ENCODE measurements around the gene PRIMPOL.
"Not testable (repeated sequence)": the region's sequence is repeated elsewhere in the genome, so short reads cannot be mapped to it uniquely, and the experiment has no call there.

Gene PRIMPOL

DNA sequence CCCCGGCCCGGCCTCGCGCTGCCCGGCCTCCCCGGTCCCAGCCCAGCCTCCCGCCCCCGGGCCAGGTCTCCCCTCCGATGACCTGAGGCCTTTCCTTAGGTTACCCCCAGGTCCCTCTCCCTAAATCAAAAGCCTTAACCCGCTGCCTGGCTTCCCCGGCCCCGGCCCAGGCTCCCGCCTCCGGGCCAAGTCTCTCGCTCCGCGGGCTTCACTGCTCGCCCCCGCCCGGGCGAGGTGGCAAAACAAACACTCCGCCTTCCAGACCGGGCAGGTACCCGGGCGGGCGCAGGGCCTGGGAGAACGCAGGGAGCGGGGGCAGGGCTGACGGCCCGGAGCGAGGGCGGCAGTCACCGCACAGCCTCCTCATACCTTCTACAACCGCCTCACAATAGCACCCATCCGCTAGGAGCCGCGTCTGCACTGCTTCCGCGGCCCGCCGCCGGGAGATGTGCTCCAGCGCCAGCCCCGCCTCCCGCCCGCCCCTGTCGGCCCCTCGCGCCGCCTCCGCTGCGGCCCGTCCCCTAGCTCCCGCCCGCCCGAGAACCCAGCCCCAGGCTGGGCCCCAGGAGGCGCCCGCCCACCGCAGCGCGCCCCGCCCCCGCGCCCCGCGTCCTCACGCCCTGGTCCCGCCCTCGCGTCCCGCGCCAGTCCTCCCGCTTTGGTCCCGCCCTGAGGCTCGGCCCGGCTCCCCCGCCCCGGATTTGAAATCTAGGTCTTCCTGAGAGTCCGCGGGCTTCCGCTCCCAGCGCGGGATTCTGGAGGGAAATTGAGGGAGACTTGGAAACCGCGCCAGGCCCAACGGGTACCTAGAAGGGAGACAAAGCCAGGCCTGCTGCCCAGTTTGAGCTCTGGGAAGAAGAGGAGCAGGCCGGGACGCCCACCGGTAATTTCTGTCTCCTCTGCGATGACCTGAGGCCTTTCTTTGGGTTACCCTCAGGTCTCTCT is at the start of gene PRIMPOL, which contains the start of gene CASP3:
Gene PRIMPOL (plus strand): TSS at position 713 of the 945 bp plus-strand sequence. CDS start 7,403 bp downstream, outside the sequence.
Gene CASP3 (minus strand): TSS at position 422 of the 945 bp plus-strand sequence. CDS start 10,994 bp downstream, outside the sequence.
- DNase-seq, result peak; percentile 33

DNA sequence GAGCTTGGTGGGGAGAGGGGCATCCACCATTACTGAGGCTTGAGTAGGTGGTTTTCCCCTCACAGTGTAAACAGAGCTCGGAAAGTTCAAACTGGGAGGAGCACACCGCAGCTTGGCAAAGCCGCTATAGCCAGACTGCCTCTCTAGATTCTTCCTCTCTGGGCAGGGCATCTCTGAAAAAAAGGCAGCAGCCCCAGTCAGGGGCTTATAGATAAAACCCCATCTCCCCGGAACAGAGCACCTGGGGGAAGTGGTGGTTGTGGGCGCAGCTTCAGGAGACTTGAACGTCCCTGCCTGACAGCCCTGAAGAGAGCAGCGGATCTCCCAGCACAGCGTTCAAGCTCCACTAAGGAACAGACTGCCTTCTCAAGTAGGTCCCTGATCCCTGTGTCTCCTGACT is 48.6 kb upstream of the PRIMPOL start:
- DNase-seq, result not testable (repeated sequence)

DNA sequence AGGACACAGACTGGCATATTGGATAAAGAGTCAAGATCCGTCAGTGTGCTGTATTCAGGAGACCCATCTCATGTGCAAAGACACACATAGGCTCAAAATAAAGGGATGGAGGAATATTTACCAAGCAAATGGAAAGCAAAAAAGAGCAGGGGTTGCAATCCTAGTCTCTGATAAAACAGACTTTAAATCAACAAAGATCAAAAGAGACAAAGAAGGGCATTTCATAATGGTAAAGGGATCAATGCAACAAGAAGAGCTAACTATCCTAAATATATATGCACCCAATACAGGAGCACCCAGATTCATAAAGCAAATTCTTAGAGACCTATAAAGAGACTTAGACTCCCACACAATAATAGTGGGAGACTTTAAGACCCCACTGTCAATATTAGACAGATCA is 46.7 kb upstream of the PRIMPOL start:
- not testable (repeated sequence) for DNase-seq

GRCh38 chr4:184607429-184607828 is 42.1 kb upstream of the PRIMPOL start:
- DNase-seq, result not testable (repeated sequence)

DNA sequence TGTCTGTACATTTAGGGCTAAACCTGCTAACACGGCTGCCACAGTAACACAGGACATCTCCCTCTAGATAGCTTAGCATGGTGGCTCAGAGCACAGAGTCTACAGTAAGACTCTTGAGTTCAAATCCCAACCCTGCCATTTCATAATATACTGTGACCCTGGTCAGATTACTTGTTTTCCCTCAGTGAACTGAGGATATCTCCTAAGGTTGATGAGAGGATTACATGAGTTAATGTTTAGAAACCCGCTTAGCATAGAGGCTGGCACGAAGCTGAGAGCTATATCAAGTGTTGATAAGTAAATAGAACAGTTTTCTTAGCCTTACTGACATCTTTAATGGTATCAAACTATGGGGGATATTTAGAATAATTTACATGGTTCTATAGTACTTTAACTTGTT is 37.5 kb upstream of the PRIMPOL start:
- no peak for DNase-seq

DNA sequence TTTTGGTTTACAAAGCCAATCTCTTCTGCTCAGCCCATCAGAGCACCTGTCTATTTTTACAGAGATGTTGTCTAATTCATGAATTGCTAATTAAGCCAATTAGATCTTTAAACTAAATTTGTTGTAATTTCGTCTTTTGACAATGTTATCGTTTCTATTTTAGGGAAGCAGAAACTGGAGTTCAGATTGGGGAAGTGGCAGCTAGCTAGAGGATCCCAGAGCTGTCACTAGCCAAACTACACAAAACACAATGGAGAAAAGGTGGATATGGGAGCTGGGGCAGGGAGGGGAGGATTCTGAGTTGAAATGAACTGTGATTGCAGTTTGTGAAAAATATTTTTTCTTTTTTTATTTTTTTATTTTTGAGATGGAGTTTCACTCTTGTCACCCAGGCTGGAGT is 36.1 kb upstream of the PRIMPOL start:
- no peak for DNase-seq

DNA sequence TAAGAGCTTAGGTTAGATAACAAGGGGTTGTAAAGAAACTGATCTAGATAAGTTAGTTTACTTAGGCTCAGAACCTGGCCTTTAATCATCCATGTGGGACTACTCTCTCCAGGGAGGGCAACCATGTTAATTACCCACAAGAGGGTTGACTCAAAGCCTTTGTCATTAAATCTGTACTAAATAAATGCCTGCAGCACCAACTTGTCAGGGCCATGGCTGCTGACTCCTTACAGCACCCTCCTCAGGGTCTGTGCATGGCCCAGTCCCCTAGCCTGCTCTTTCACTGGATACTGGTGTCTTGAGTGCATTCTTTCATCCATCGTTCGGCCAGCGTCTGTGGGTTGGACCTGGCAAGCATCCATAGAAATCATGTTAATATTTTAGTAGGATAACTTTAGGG is 35.0 kb upstream of the PRIMPOL start:
- no peak for DNase-seq

DNA sequence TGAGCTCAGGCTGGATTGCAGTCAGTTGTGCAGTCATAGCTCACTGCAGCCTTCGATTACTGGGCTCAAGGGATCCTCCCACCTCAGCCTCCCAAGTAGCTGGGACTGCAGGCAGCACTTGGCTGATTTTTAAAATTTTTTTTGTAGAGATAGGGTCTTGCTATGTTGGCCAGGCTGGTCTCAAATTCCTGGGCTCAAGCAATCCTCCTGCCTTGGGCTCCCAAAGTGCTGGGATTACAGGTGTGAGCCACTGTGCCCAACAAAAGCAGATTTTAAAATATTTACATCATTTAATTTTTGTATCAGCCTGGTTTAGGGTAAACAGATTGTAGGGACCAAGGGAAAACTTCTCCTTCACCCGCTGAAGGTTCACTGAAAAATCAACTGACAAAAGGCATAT is 33.4 kb upstream of the PRIMPOL start:
- DNase-seq, result not testable (repeated sequence)

GRCh38 chr4:184616633-184617551 is 32.6 kb upstream of the PRIMPOL start:
- DNase-seq, result no peak

- no peak for DNase-seq
Measured at GRCh38 chr4:184617600-184618196, 31.8 kb upstream of the PRIMPOL start.

- DNase-seq, result no peak
Measured at GRCh38 chr4:184620212-184620867, 29.2 kb upstream of the PRIMPOL start.

DNA sequence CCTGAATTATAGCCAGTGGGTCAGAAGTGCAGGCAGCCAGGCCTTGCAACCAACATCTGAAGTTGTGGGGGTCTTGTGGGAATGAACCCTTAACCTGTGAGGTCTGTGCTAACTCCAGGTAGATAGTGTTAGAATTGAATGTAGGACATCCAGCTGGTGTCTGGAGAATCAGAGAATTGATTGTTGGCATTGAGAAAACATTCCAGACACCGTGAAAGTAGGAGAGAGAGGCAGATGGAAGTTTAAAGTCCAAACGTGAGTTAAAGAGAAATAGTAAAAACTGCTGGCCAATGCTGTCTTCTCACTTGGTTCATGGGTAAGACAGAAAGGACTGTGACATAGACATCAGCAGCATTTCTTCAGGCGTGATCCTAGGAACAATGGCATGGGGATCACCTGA is 28.0 kb upstream of the PRIMPOL start:
- DNase-seq, result no peak

- DNase-seq, result not testable (repeated sequence)
Measured at GRCh38 chr4:184624504-184624903, 25.0 kb upstream of the PRIMPOL start.

DNA sequence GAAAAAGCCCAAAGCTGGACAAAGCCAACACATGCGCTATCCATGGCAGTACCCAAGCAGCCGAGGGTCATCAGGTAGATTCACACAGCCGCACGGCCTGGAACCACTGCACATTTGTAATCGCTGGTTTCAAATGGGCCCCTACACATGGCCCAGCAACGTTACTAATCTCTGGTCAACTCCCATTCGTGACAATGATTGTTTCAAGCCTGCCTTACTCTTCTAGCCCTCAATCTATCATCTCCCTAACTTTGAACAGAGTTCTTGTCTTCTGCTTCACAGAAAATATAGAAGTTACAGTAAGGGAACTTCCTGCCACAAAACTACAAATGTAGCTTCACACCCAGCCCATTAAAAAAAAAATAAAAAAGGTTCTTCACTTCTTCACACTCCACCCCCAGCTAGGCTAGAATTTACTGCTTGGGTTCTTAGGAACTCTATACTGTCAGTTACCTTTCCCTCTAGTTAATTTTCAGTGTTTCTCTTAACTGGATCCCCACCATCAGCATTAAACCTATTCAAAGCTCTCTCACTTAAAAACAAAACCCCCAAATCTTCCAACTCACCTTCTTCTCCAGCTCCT is 24.5 kb upstream of the PRIMPOL start:
- DNase-seq, result no peak

- DNase-seq, result not testable (repeated sequence)
Measured at GRCh38 chr4:184625783-184626596, 23.5 kb upstream of the PRIMPOL start.

DNA sequence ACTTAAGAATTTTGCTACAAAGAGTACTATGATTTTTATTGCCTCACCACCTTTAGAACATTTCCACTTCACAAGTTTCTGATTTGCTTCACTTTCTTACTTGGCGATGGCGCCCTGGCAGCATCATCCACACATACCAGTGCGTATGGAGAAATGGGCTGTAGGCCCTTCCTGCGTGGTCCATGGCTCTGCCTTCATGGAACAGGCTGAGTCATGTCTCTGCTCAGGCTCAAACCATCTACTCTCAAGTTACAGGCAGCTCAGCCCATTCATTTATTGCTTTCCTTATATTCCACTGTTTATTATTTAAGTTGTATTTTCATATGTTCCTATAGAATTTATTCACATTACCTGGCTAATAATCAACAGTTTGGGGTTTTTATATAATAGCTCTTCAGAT is 21.4 kb upstream of the PRIMPOL start:
- no peak for DNase-seq

DNA sequence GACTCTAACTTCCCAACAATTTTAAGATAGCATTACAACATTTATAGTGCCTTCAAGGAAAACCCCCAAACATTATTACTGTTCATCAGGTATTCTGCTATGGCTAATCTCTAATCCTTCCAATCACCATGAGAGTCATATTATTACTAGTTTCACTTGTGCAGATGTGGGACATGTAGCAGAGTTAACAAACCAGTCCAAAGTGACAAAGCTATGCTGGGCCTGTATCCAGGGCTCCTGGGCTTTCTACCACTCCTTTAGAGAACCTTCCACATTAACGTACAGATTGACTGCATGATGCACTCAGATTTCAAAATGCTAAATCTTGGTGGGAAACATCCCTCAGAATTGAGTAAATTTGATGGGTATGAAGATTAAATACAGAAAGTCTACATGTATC is 16.7 kb upstream of the PRIMPOL start:
- DNase-seq, result no peak

GRCh38 chr4:184635381-184635780 is 14.2 kb upstream of the PRIMPOL start:
- no peak for DNase-seq

GRCh38 chr4:184636144-184636543 is 13.4 kb upstream of the PRIMPOL start:
- DNase-seq, result no peak

- DNase-seq, result no peak
Measured at GRCh38 chr4:184636897-184637296, 12.6 kb upstream of the PRIMPOL start.

GRCh38 chr4:184641022-184641421 is 8.5 kb upstream of the PRIMPOL start:
- no peak for DNase-seq

Data from NCI-H187 treated with DMSO at 0.1 percent for 48 hours (cell line).